Glomerular visceral epithelial cell (primary cell): ENCODE data around the gene ADIPOR2.
A peak's percentile ranks its signal among the peaks of the same experiment; 100 is the strongest.

ENCODE experiments used
- DNase-seq: peaks from one replicate; pipeline ENCODE4 v3.0.0-alpha.2; 2016; ENCODE audit errors: extremely low spot score

ADIPOR2 gene

GRCh38 chr12:1737652-1738286 is 46.9 kb downstream of the ADIPOR2 start:
- DNase-seq = no peak

GRCh38 chr12:1738446-1738845 is 47.6 kb downstream of the ADIPOR2 start:
- DNase-seq = no peak

GRCh38 chr12:1739368-1739767 is 48.5 kb downstream of the ADIPOR2 start:
- no peak for DNase-seq

GRCh38 chr12:1740161-1740948 is 49.5 kb downstream of the ADIPOR2 start:
- DNase-seq = no peak

- DNase-seq = no peak
Measured at GRCh38 chr12:1741154-1741949, 50.5 kb downstream of the ADIPOR2 start.

GRCh38 chr12:1744932-1745331 is 54.1 kb downstream of the ADIPOR2 start:
- no peak for DNase-seq

GRCh38 chr12:1747609-1748008 is 56.7 kb downstream of the ADIPOR2 start:
- DNase-seq = no peak

- no peak for DNase-seq
Measured at GRCh38 chr12:1749019-1749418, 58.1 kb downstream of the ADIPOR2 start.

- DNase-seq = no peak
Measured at GRCh38 chr12:1750300-1750699, 59.4 kb downstream of the ADIPOR2 start.

- DNase-seq = no peak
Measured at GRCh38 chr12:1758376-1758775, 67.5 kb downstream of the ADIPOR2 start.

- DNase-seq = no peak
Measured at GRCh38 chr12:1758887-1759286, 68.0 kb downstream of the ADIPOR2 start.

- peak; percentile 88 for DNase-seq
Measured at GRCh38 chr12:1760566-1761382, 69.9 kb downstream of the ADIPOR2 start.

- no peak for DNase-seq
Measured at GRCh38 chr12:1761857-1762256, 71.0 kb downstream of the ADIPOR2 start.

- DNase-seq = no peak
Measured at GRCh38 chr12:1763153-1763552, 72.3 kb downstream of the ADIPOR2 start.

- no peak for DNase-seq
Measured at GRCh38 chr12:1766110-1766509, 75.2 kb downstream of the ADIPOR2 start.

GRCh38 chr12:1767407-1768090 is 76.7 kb downstream of the ADIPOR2 start:
- DNase-seq = no peak

GRCh38 chr12:1768615-1769014 is 77.7 kb downstream of the ADIPOR2 start:
- DNase-seq = no peak

- no peak for DNase-seq
Measured at GRCh38 chr12:1769809-1770494, 79.1 kb downstream of the ADIPOR2 start.

GRCh38 chr12:1773937-1774655 is 83.2 kb downstream of the ADIPOR2 start:
- no peak for DNase-seq
